GM18861 (cell line): ENCODE measurements around the gene OR2K2.
"Not testable (repeated sequence)": the region's sequence is repeated elsewhere in the genome, so short reads cannot be mapped to it uniquely, and the experiment has no call there.

ENCODE experiments used
- ATAC-seq: cut with Tn5 transposase; IDR thresholded peaks from one replicate; pipeline ENCODE4 v1.9.1; 2021; ENCODE audit not compliant: unreplicated experiment

The OR2K2 gene

GRCh38 chr9:111330124-111330523 is at the start of gene OR2K2:
TSS of gene OR2K2 (minus strand) at chr9:111330224. CDS start at chr9:111328433, 1,791 bp downstream.
- no peak for ATAC-seq

GRCh38 chr9:111375817-111376564 is 46.0 kb upstream of the OR2K2 start:
- ATAC-seq = no peak

- ATAC-seq = no peak
These were observed 45.0 kb upstream of the OR2K2 start for GRCh38 chr9:111375062-111375461.

- ATAC-seq = no peak
These were observed 42.3 kb upstream of the OR2K2 start for GRCh38 chr9:111372297-111372696.

GRCh38 chr9:111366978-111367377 is 37.0 kb upstream of the OR2K2 start:
- ATAC-seq = no peak

- ATAC-seq = no peak
These were observed 32.5 kb upstream of the OR2K2 start for GRCh38 chr9:111362526-111362925.

GRCh38 chr9:111360881-111361280 is 30.9 kb upstream of the OR2K2 start:
- ATAC-seq = peak; percentile 67

- ATAC-seq = no peak
These were observed 26.6 kb upstream of the OR2K2 start for GRCh38 chr9:111356481-111357244.

GRCh38 chr9:111352545-111352944 is 22.5 kb upstream of the OR2K2 start:
- no peak for ATAC-seq

- ATAC-seq = no peak
These were observed 20.5 kb upstream of the OR2K2 start for GRCh38 chr9:111350556-111350955.

- no peak for ATAC-seq
These were observed 19.7 kb upstream of the OR2K2 start for GRCh38 chr9:111349766-111350165.

GRCh38 chr9:111348821-111349271 is 18.8 kb upstream of the OR2K2 start:
- no peak for ATAC-seq

- ATAC-seq = not testable (repeated sequence)
These were observed 4.4 kb upstream of the OR2K2 start for GRCh38 chr9:111334318-111334863.

- no peak for ATAC-seq
These were observed 9.4 kb downstream of the OR2K2 start for GRCh38 chr9:111320631-111321030.

- ATAC-seq = no peak
These were observed 13.2 kb downstream of the OR2K2 start for GRCh38 chr9:111316796-111317195.

- no peak for ATAC-seq
These were observed 24.1 kb downstream of the OR2K2 start for GRCh38 chr9:111305914-111306313.

- ATAC-seq = not testable (repeated sequence)
These were observed 26.0 kb downstream of the OR2K2 start for GRCh38 chr9:111304000-111304399.

- ATAC-seq = no peak
These were observed 28.8 kb downstream of the OR2K2 start for GRCh38 chr9:111301195-111301594.

GRCh38 chr9:111300140-111300735 is 29.8 kb downstream of the OR2K2 start:
- no peak for ATAC-seq

GRCh38 chr9:111299599-111299966 is 30.4 kb downstream of the OR2K2 start:
- not testable (repeated sequence) for ATAC-seq
